Tibial nerve (tissue), 4 donors: Measurements from ENCODE around the gene PLXNA4.

Experiments used
- EP300 ChIP-seq, 2 donors: sonication (generic); formaldehyde crosslinking; IDR thresholded peaks; one replicate each; pipeline ENCODE4 v1.6.1; 2017; ENCODE audit warnings: antibody characterized with exemption in 2 of 2, mild to moderate bottlenecking in 1 of 2
- POLR2A ChIP-seq, 2 donors: fragments of 450-650 bp; IDR thresholded peaks; one replicate each; pipeline ENCODE4 v1.6.1; 2017; ENCODE audit warnings: antibody characterized with exemption in 2 of 2, mild to moderate bottlenecking in 2 of 2, moderate library complexity in 2 of 2
- TF ChIP-seq, protein P1 (sequence below), 5 experiments: fragments of 200-600 bp in 3 of 5; fragments of 450-650 bp in 2 of 5; sonication (generic) in 3 of 5; IDR thresholded peaks; one replicate each; pipeline ENCODE4 v1.5.1; 2016 to 2019; ENCODE audit warnings: antibody characterized with exemption in 5 of 5, mild to moderate bottlenecking in 3 of 5, moderate library complexity in 2 of 5

DNA sequence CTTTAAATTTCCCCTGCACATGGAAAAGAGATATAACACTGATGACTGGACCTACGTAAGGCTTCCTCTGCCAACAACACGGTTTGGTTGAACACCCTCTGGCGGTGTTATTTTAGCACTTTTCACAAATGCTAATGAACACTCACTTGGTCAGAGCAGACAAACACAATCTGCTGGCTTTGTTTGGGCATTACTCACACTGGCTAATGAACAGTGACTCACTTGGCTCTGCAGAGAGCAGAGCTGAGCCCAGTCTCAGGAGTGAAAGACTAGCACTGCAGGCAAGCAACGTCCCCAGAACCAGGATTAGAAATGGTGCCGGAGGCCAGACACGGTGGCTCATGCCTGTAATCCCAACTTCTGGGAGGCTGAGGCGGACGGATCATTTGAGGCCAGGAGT lies 430.8 kb downstream of the PLXNA4 start:
- TF ChIP-seq POLR2A (IDR thresholded peaks at IDR 0.05), result no peak
- TF ChIP-seq, protein P1, sequence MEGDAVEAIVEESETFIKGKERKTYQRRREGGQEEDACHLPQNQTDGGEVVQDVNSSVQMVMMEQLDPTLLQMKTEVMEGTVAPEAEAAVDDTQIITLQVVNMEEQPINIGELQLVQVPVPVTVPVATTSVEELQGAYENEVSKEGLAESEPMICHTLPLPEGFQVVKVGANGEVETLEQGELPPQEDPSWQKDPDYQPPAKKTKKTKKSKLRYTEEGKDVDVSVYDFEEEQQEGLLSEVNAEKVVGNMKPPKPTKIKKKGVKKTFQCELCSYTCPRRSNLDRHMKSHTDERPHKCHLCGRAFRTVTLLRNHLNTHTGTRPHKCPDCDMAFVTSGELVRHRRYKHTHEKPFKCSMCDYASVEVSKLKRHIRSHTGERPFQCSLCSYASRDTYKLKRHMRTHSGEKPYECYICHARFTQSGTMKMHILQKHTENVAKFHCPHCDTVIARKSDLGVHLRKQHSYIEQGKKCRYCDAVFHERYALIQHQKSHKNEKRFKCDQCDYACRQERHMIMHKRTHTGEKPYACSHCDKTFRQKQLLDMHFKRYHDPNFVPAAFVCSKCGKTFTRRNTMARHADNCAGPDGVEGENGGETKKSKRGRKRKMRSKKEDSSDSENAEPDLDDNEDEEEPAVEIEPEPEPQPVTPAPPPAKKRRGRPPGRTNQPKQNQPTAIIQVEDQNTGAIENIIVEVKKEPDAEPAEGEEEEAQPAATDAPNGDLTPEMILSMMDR (IDR thresholded peaks at IDR 0.05), result no peak
- no peak for TF ChIP-seq EP300 (IDR thresholded peaks at IDR 0.05)
